Measurements from ENCODE around the gene FLACC1. TPM values are rescaled to one million over a fixed set of nuclear protein-coding genes. Genes with fewer than 3 reads are reported as not detected.

Gene FLACC1
- total RNA-seq, 1 experiment from 2014 or later, result 0.17 TPM

DNA sequence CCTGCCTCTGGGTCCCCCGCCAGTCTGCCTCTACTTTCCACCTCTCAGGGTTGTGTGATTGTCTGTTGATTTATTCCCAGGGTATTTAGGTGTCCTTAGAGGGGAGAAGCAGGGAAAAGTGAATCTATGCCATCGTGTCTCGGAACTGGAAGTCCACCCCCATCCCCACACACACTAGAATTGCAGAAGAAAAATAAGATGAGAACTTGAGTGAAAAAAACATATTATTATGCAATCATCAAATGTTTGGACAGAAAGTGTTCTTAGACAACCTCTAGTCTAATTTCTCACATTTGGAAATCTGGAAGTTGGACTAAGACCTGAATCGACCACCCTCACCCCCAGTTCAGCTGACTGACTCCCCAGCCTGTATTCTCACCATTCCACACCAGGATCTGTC is 110.9 kb downstream of the FLACC1 start:
- ATAC-seq, result no peak
- ChIA-PET POLR2A (no interaction called here), CTCF (interaction anchor here (3.4 kb wide), 1 partner anchor 14 kb away, joined by 12 read pairs; no protein-coding TSS in a partner anchor)
- Mint-ChIP-seq H3K27ac (no peak overlapping the region), H3K9me3 (peaks cover 28% of the 10 kb centered on the region), H3K4me3 (no peak overlapping the region), H3K4me1 (no peaks in the 10 kb centered on the region), H3K36me3 (peaks cover 7% of the 10 kb centered on the region), H3K27me3 (ENCODE audit: low read depth) (no peaks in the 10 kb centered on the region)
- TF ChIP-seq ZNF219 (CRISPR knock-in tag; IDR thresholded peaks at IDR 0.05; ENCODE audit: borderline replicate concordance) (no peak), SOX15 (CRISPR knock-in tag; IDR thresholded peaks at IDR 0.05) (no peak), GABPB1 (CRISPR knock-in tag; IDR thresholded peaks at IDR 0.05) (no peak), ZNF121 (CRISPR knock-in tag; IDR thresholded peaks at IDR 0.05) (no peak), NFATC4 (CRISPR knock-in tag; IDR thresholded peaks at IDR 0.05) (no peak), SMAD4 (CRISPR knock-in tag; IDR thresholded peaks at IDR 0.05) (no peak), NR3C1 (CRISPR knock-in tag; conservative IDR thresholded peaks at IDR 0.05; ENCODE audit: low read depth) (no peak), TCF7 (CRISPR knock-in tag; IDR thresholded peaks at IDR 0.05; ENCODE audit: low read depth) (no peak), PRRX2 (CRISPR knock-in tag; IDR thresholded peaks at IDR 0.05) (no peak)
- TF ChIP-seq, protein P1, sequence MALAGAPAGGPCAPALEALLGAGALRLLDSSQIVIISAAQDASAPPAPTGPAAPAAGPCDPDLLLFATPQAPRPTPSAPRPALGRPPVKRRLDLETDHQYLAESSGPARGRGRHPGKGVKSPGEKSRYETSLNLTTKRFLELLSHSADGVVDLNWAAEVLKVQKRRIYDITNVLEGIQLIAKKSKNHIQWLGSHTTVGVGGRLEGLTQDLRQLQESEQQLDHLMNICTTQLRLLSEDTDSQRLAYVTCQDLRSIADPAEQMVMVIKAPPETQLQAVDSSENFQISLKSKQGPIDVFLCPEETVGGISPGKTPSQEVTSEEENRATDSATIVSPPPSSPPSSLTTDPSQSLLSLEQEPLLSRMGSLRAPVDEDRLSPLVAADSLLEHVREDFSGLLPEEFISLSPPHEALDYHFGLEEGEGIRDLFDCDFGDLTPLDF (CRISPR knock-in tag; IDR thresholded peaks at IDR 0.05), result no peak
- TF ChIP-seq, protein P2, sequence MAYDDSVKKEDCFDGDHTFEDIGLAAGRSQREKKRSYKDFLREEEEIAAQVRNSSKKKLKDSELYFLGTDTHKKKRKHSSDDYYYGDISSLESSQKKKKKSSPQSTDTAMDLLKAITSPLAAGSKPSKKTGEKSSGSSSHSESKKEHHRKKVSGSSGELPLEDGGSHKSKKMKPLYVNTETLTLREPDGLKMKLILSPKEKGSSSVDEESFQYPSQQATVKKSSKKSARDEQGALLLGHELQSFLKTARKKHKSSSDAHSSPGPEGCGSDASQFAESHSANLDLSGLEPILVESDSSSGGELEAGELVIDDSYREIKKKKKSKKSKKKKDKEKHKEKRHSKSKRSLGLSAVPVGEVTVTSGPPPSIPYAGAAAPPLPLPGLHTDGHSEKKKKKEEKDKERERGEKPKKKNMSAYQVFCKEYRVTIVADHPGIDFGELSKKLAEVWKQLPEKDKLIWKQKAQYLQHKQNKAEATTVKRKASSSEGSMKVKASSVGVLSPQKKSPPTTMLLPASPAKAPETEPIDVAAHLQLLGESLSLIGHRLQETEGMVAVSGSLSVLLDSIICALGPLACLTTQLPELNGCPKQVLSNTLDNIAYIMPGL (CRISPR knock-in tag; IDR thresholded peaks at IDR 0.05), result no peak
- DNase-seq (ENCODE audit: low spot score), result no peak

DNA sequence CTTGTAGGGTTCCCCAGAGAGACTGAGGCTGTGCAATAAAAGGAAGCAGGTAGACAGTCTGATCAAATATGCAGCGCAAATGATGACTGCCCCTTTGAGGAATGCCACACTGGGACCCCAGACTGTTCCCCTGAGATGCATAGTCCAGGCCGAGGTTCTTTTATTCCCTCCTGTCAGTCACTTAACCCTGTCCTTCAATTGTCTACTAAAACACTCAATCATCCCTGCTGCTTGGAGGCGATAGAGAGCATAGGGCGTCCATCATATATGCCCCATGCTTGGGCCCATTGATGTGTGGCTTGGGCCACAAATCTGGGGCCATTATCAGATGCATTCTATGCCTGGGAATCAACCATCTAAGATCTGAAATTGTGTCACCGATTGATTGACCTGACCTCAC is 112.3 kb downstream of the FLACC1 start:
- ATAC-seq (no peak), DNase-seq (ENCODE audit: low spot score) (no peak)
- ChIA-PET CTCF (interaction anchor here (3.4 kb wide), 1 partner anchor 13 kb away, joined by 12 read pairs; no protein-coding TSS in a partner anchor), POLR2A (no interaction called here)
- Mint-ChIP-seq H3K9me3 (peaks cover 30% of the 10 kb centered on the region), H3K4me3 (no peak overlapping the region), H3K4me1 (no peaks in the 10 kb centered on the region), H3K27ac (no peak overlapping the region), H3K27me3 (ENCODE audit: low read depth) (no peaks in the 10 kb centered on the region; the same call in 1 of the 2 replicates), H3K36me3 (peaks cover 8% of the 10 kb centered on the region)
- TF ChIP-seq TP53 (CRISPR knock-in tag; IDR thresholded peaks at IDR 0.05) (no peak), NR2C2 (CRISPR knock-in tag; IDR thresholded peaks at IDR 0.05) (no peak), NFYB (CRISPR knock-in tag; conservative IDR thresholded peaks at IDR 0.05; ENCODE audit: low read depth) (no peak), IRF2 (CRISPR knock-in tag; IDR thresholded peaks at IDR 0.05; ENCODE audit: borderline replicate concordance, low read depth) (no peak), NFE2L1 (CRISPR knock-in tag; IDR thresholded peaks at IDR 0.05) (no peak), TEAD4 (CRISPR knock-in tag; IDR thresholded peaks at IDR 0.05) (no peak), ZBTB21 (CRISPR knock-in tag; IDR thresholded peaks at IDR 0.05; ENCODE audit: borderline replicate concordance) (no peak), ZNF671 (CRISPR knock-in tag; IDR thresholded peaks at IDR 0.05) (no peak)
- TF ChIP-seq, protein P3, sequence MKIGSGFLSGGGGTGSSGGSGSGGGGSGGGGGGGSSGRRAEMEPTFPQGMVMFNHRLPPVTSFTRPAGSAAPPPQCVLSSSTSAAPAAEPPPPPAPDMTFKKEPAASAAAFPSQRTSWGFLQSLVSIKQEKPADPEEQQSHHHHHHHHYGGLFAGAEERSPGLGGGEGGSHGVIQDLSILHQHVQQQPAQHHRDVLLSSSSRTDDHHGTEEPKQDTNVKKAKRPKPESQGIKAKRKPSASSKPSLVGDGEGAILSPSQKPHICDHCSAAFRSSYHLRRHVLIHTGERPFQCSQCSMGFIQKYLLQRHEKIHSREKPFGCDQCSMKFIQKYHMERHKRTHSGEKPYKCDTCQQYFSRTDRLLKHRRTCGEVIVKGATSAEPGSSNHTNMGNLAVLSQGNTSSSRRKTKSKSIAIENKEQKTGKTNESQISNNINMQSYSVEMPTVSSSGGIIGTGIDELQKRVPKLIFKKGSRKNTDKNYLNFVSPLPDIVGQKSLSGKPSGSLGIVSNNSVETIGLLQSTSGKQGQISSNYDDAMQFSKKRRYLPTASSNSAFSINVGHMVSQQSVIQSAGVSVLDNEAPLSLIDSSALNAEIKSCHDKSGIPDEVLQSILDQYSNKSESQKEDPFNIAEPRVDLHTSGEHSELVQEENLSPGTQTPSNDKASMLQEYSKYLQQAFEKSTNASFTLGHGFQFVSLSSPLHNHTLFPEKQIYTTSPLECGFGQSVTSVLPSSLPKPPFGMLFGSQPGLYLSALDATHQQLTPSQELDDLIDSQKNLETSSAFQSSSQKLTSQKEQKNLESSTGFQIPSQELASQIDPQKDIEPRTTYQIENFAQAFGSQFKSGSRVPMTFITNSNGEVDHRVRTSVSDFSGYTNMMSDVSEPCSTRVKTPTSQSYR (CRISPR knock-in tag; IDR thresholded peaks at IDR 0.05), result no peak
- TF ChIP-seq, protein P4, sequence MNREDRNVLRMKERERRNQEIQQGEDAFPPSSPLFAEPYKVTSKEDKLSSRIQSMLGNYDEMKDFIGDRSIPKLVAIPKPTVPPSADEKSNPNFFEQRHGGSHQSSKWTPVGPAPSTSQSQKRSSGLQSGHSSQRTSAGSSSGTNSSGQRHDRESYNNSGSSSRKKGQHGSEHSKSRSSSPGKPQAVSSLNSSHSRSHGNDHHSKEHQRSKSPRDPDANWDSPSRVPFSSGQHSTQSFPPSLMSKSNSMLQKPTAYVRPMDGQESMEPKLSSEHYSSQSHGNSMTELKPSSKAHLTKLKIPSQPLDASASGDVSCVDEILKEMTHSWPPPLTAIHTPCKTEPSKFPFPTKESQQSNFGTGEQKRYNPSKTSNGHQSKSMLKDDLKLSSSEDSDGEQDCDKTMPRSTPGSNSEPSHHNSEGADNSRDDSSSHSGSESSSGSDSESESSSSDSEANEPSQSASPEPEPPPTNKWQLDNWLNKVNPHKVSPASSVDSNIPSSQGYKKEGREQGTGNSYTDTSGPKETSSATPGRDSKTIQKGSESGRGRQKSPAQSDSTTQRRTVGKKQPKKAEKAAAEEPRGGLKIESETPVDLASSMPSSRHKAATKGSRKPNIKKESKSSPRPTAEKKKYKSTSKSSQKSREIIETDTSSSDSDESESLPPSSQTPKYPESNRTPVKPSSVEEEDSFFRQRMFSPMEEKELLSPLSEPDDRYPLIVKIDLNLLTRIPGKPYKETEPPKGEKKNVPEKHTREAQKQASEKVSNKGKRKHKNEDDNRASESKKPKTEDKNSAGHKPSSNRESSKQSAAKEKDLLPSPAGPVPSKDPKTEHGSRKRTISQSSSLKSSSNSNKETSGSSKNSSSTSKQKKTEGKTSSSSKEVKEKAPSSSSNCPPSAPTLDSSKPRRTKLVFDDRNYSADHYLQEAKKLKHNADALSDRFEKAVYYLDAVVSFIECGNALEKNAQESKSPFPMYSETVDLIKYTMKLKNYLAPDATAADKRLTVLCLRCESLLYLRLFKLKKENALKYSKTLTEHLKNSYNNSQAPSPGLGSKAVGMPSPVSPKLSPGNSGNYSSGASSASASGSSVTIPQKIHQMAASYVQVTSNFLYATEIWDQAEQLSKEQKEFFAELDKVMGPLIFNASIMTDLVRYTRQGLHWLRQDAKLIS (CRISPR knock-in tag; IDR thresholded peaks at IDR 0.05; ENCODE audit: borderline replicate concordance), result no peak
- TF ChIP-seq, protein P5, sequence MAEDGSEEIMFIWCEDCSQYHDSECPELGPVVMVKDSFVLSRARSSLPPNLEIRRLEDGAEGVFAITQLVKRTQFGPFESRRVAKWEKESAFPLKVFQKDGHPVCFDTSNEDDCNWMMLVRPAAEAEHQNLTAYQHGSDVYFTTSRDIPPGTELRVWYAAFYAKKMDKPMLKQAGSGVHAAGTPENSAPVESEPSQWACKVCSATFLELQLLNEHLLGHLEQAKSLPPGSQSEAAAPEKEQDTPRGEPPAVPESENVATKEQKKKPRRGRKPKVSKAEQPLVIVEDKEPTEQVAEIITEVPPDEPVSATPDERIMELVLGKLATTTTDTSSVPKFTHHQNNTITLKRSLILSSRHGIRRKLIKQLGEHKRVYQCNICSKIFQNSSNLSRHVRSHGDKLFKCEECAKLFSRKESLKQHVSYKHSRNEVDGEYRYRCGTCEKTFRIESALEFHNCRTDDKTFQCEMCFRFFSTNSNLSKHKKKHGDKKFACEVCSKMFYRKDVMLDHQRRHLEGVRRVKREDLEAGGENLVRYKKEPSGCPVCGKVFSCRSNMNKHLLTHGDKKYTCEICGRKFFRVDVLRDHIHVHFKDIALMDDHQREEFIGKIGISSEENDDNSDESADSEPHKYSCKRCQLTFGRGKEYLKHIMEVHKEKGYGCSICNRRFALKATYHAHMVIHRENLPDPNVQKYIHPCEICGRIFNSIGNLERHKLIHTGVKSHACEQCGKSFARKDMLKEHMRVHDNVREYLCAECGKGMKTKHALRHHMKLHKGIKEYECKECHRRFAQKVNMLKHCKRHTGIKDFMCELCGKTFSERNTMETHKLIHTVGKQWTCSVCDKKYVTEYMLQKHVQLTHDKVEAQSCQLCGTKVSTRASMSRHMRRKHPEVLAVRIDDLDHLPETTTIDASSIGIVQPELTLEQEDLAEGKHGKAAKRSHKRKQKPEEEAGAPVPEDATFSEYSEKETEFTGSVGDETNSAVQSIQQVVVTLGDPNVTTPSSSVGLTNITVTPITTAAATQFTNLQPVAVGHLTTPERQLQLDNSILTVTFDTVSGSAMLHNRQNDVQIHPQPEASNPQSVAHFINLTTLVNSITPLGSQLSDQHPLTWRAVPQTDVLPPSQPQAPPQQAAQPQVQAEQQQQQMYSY (CRISPR knock-in tag; IDR thresholded peaks at IDR 0.05), result no peak
- TF ChIP-seq, protein P6, sequence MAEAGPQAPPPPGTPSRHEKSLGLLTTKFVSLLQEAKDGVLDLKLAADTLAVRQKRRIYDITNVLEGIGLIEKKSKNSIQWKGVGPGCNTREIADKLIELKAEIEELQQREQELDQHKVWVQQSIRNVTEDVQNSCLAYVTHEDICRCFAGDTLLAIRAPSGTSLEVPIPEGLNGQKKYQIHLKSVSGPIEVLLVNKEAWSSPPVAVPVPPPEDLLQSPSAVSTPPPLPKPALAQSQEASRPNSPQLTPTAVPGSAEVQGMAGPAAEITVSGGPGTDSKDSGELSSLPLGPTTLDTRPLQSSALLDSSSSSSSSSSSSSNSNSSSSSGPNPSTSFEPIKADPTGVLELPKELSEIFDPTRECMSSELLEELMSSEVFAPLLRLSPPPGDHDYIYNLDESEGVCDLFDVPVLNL (CRISPR knock-in tag; IDR thresholded peaks at IDR 0.05; ENCODE audit: borderline replicate concordance, low read depth), result no peak
